ENCODE measurements around the gene MAP3K5.

Gene MAP3K5

DNA sequence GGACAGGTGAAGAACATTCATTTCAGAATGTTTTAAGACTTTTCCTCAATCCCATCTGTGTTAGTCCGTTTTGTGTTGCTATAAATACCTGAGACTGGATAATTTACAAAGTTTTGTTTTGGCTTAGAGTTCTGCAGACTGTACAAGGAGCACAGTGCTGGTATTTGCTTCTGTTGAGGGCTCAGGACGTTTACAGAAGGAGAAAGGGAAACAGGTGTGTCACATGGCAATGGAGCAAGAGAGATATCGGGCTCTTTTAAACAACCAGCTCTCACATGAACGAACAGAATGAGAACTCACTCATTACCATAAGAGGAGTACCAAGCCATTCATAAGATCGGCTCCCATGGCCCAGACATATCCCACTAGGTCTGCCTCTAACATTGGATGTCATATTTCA lies 258.8 kb downstream of the MAP3K5 start (continued):
- no peak for TF ChIP-seq SNAI2 (CRISPR knock-in tag; IDR thresholded peaks at IDR 0.05)

GRCh38 chr6:136532030-136532429 lies 260.2 kb downstream of the MAP3K5 start:
- ATAC-seq: no peak
- TF ChIP-seq ARNTL (CRISPR knock-in tag; IDR thresholded peaks at IDR 0.05; ENCODE audit: borderline replicate concordance, low read depth): no peak
- no peak for TF ChIP-seq RARB (CRISPR knock-in tag; IDR thresholded peaks at IDR 0.05)
- TF ChIP-seq BACH2 (CRISPR knock-in tag; IDR thresholded peaks at IDR 0.05; ENCODE audit: borderline replicate concordance): no peak

GRCh38 chr6:136529710-136530109 lies 262.6 kb downstream of the MAP3K5 start:
- ATAC-seq: no peak
- TF ChIP-seq ZC3H10 (CRISPR knock-in tag; IDR thresholded peaks at IDR 0.05) (no peak), TOX (CRISPR knock-in tag; IDR thresholded peaks at IDR 0.05; ENCODE audit: borderline replicate concordance) (no peak), PPARA (CRISPR knock-in tag; IDR thresholded peaks at IDR 0.05; ENCODE audit: borderline replicate concordance) (no peak), ARNTL (CRISPR knock-in tag; IDR thresholded peaks at IDR 0.05; ENCODE audit: borderline replicate concordance, low read depth) (no peak), ESRRG (CRISPR knock-in tag; IDR thresholded peaks at IDR 0.05) (no peak), CSRNP3 (CRISPR knock-in tag; IDR thresholded peaks at IDR 0.05) (no peak), TCF4 (CRISPR knock-in tag; IDR thresholded peaks at IDR 0.05; ENCODE audit: borderline replicate concordance) (no peak), CREB5 (CRISPR knock-in tag; IDR thresholded peaks at IDR 0.05; ENCODE audit: low read depth) (no peak)

DNA sequence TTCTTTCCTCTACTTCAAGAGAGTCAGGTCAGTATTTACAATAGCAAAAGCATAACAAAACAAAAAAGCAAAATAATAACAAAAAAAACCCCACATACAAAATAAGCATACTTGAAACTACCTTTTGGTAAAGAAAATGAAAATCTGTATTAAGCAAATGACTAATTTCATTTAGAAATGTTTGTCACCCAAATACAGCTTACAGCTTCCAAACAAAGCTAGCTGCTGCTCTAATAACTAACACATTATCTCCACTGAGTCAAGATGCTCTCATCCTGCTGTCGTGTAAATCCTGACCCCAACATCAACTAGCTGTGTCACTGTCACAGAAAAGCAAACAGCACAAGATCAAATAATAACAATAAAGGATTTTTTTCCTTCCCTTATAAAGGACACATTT lies 263.8 kb downstream of the MAP3K5 start:
- no peak for TF ChIP-seq RARB (CRISPR knock-in tag; IDR thresholded peaks at IDR 0.05)
- TF ChIP-seq ESRRG (CRISPR knock-in tag; IDR thresholded peaks at IDR 0.05): no peak
- TF ChIP-seq SNAI2 (CRISPR knock-in tag; IDR thresholded peaks at IDR 0.05): no peak
- no peak for TF ChIP-seq CSDC2 (CRISPR knock-in tag; IDR thresholded peaks at IDR 0.05)
- no peak for TF ChIP-seq ZNF8 (CRISPR knock-in tag; IDR thresholded peaks at IDR 0.05)
- no peak for TF ChIP-seq TOX (CRISPR knock-in tag; IDR thresholded peaks at IDR 0.05; ENCODE audit: borderline replicate concordance)
- TF ChIP-seq TCF4 (CRISPR knock-in tag; IDR thresholded peaks at IDR 0.05; ENCODE audit: borderline replicate concordance): no peak
- no peak for TF ChIP-seq PATZ1 (CRISPR knock-in tag; IDR thresholded peaks at IDR 0.05; ENCODE audit: borderline replicate concordance)
- no peak for TF ChIP-seq CREB5 (CRISPR knock-in tag; IDR thresholded peaks at IDR 0.05; ENCODE audit: low read depth)
- no peak for TF ChIP-seq PPARA (CRISPR knock-in tag; IDR thresholded peaks at IDR 0.05; ENCODE audit: borderline replicate concordance)

DNA sequence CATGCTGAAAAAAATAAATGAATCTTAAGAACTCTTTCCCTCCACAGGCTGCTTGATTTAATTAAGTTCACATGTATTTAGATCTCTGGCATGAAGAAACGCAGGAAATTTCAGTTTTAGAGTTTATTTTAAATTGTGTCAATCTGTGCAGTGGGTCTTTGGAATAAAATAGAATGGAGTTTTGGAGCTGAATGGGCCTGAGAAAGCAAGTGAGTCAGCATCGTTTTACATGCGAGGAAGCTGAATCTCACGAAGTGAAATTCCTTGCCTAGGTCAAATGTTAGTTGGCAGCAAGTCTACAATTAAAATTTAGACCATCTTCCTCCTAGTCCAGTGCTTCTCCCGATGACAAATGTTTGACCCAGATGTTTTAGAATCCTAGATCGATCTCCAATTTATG lies 264.4 kb downstream of the MAP3K5 start:
- TF ChIP-seq ISL1 (CRISPR knock-in tag; IDR thresholded peaks at IDR 0.05) (no peak), POU6F1 (CRISPR knock-in tag; IDR thresholded peaks at IDR 0.05; ENCODE audit: borderline replicate concordance, low read depth) (no peak), ARNTL (CRISPR knock-in tag; IDR thresholded peaks at IDR 0.05; ENCODE audit: borderline replicate concordance, low read depth) (no peak), TCF4 (CRISPR knock-in tag; IDR thresholded peaks at IDR 0.05; ENCODE audit: borderline replicate concordance) (no peak)
- no peak for ATAC-seq

More for the DNA sequence above, 263.8 kb downstream of the MAP3K5 start:
- ATAC-seq: no peak

- TF ChIP-seq CREB5 (CRISPR knock-in tag; IDR thresholded peaks at IDR 0.05; ENCODE audit: low read depth): no peak
- TF ChIP-seq TCF4 (CRISPR knock-in tag; IDR thresholded peaks at IDR 0.05; ENCODE audit: borderline replicate concordance): no peak
- no peak for TF ChIP-seq SNAI2 (CRISPR knock-in tag; IDR thresholded peaks at IDR 0.05)
- ATAC-seq: no peak
Measured at GRCh38 chr6:136526937-136527336, 265.3 kb downstream of the MAP3K5 start.
